Adipocyte (in vitro differentiated cells): ENCODE results near the gene STX5.

ENCODE experiments used
- DNase-seq: peaks from one replicate; pipeline ENCODE4 v3.0.0-alpha.2; 2015; ENCODE audit warnings: low read depth
- H3K27me3 ChIP-seq: replicated peaks from 2 replicates; pipeline ENCODE4 v1.7.0; 2013; ENCODE audit warnings: mild to moderate bottlenecking, low read length, moderate library complexity; ENCODE audit not compliant: control insufficient read depth, insufficient read depth
- H3K36me3 ChIP-seq: 2 replicates; pipeline ENCODE4 v1.7.0; 2013; ENCODE audit warnings: low read length, mild to moderate bottlenecking, moderate library complexity; ENCODE audit not compliant: control insufficient read depth, insufficient read depth, severe bottlenecking
- H3K4me1 ChIP-seq: 2 replicates; pipeline ENCODE4 v1.7.0; 2013; ENCODE audit warnings: mild to moderate bottlenecking, low read length, moderate library complexity; ENCODE audit not compliant: control insufficient read depth, insufficient read depth
- H3K4me3 ChIP-seq: 2 replicates; pipeline ENCODE4 v1.7.0; 2013; ENCODE audit warnings: mild to moderate bottlenecking, low read length, moderate library complexity
- H3K9ac ChIP-seq: 2 replicates; pipeline ENCODE4 v1.7.0; 2013; ENCODE audit warnings: mild to moderate bottlenecking, low read length, moderate library complexity
- H3K9me3 ChIP-seq: 2 replicates; pipeline ENCODE4 v1.7.0; 2013; ENCODE audit warnings: mild to moderate bottlenecking, low read length, moderate library complexity; ENCODE audit not compliant: control insufficient read depth

Gene STX5

GRCh38 chr11:62810748-62811147, 21.1 kb downstream of the STX5 start:
- no peaks in the 10 kb centered on the region for H3K27me3 ChIP-seq
- H3K4me3 ChIP-seq: no peak overlapping the region
- DNase-seq: no peak
- peaks cover 13% of the 10 kb centered on the region for H3K4me1 ChIP-seq
- H3K9ac ChIP-seq: no peak overlapping the region
- H3K9me3 ChIP-seq: no peaks in the 10 kb centered on the region
- H3K36me3 ChIP-seq: peaks cover 15% of the 10 kb centered on the region

- Histone ChIP-seq H3K9ac (peak overlapping the region; percentile 13), H3K9me3 (no peaks in the 10 kb centered on the region), H3K27me3 (no peaks in the 10 kb centered on the region), H3K36me3 (peaks cover 17% of the 10 kb centered on the region), H3K4me1 (peaks cover 25% of the 10 kb centered on the region), H3K4me3 (no peak overlapping the region)
- DNase-seq: peak; percentile 63
Measured at GRCh38 chr11:62806611-62807121, 25.2 kb downstream of the STX5 start.

- peaks cover 25% of the 10 kb centered on the region for H3K4me1 ChIP-seq
- H3K27me3 ChIP-seq: no peaks in the 10 kb centered on the region
- H3K36me3 ChIP-seq: peaks cover 24% of the 10 kb centered on the region
- H3K9ac ChIP-seq: peak overlapping the region; percentile 97
- no peak for DNase-seq
- peak overlapping the region; percentile 97 for H3K4me3 ChIP-seq
- H3K9me3 ChIP-seq: no peaks in the 10 kb centered on the region
Measured at GRCh38 chr11:62805961-62806441, 25.9 kb downstream of the STX5 start.

- H3K27me3 ChIP-seq: no peaks in the 10 kb centered on the region
- peak; percentile 97 for DNase-seq
Measured at GRCh38 chr11:62805076-62805892, 26.6 kb downstream of the STX5 start, which contains the start of gene NXF1. Gene NXF1 (minus strand): TSS chr11:62805440. CDS start chr11:62805356, 84 bp downstream.

GRCh38 chr11:62804310-62805075, 27.4 kb downstream of the STX5 start:
- peak; percentile 66 for DNase-seq
- H3K4me1 ChIP-seq: peaks cover 25% of the 10 kb centered on the region
- peaks cover 39% of the 10 kb centered on the region for H3K36me3 ChIP-seq
- H3K27me3 ChIP-seq: no peaks in the 10 kb centered on the region
- peak overlapping the region; percentile 97 for H3K9ac ChIP-seq
- H3K4me3 ChIP-seq: peak overlapping the region; percentile 97
- H3K9me3 ChIP-seq: no peaks in the 10 kb centered on the region

More at GRCh38 chr11:62805076-62805892, 26.6 kb downstream of the STX5 start, which contains the start of gene NXF1:
- H3K4me1 ChIP-seq: peaks cover 25% of the 10 kb centered on the region
- H3K9ac ChIP-seq: peak within 1 kb of the TSS; percentile 97
- peaks cover 31% of the 10 kb centered on the region for H3K36me3 ChIP-seq
- H3K4me3 ChIP-seq: peak within 1 kb of the TSS; percentile 97
- H3K9me3 ChIP-seq: no peaks in the 10 kb centered on the region

- no peaks in the 10 kb centered on the region for H3K27me3 ChIP-seq
- H3K36me3 ChIP-seq: peaks cover 72% of the 10 kb centered on the region
- no peak overlapping the region for H3K4me3 ChIP-seq
- no peaks in the 10 kb centered on the region for H3K9me3 ChIP-seq
- DNase-seq: no peak
- peaks cover 16% of the 10 kb centered on the region for H3K4me1 ChIP-seq
- peak overlapping the region; percentile 13 for H3K9ac ChIP-seq
Measured at GRCh38 chr11:62801071-62801470, 30.8 kb downstream of the STX5 start.

- Histone ChIP-seq H3K9me3 (no peaks in the 10 kb centered on the region), H3K4me3 (no peak overlapping the region), H3K27me3 (no peaks in the 10 kb centered on the region), H3K9ac (no peak overlapping the region), H3K36me3 (peaks cover 88% of the 10 kb centered on the region), H3K4me1 (peaks cover 10% of the 10 kb centered on the region)
- no peak for DNase-seq
Measured at GRCh38 chr11:62799486-62799885, 32.4 kb downstream of the STX5 start.

- no peaks in the 10 kb centered on the region for H3K9me3 ChIP-seq
- H3K27me3 ChIP-seq: no peaks in the 10 kb centered on the region
- peaks cover 6% of the 10 kb centered on the region for H3K4me1 ChIP-seq
- DNase-seq: no peak
- H3K4me3 ChIP-seq: no peak overlapping the region
- peaks cover 89% of the 10 kb centered on the region for H3K36me3 ChIP-seq
- no peak overlapping the region for H3K9ac ChIP-seq
Measured at GRCh38 chr11:62796281-62796680, 35.6 kb downstream of the STX5 start.

GRCh38 chr11:62794201-62794775, 37.6 kb downstream of the STX5 start:
- no peak for DNase-seq
- no peak overlapping the region for H3K9ac ChIP-seq
- H3K36me3 ChIP-seq: peaks cover 83% of the 10 kb centered on the region
- peaks cover 17% of the 10 kb centered on the region for H3K4me1 ChIP-seq
- no peak overlapping the region for H3K4me3 ChIP-seq
- H3K9me3 ChIP-seq: no peaks in the 10 kb centered on the region
- H3K27me3 ChIP-seq: no peaks in the 10 kb centered on the region

- no peak for DNase-seq
- peaks cover 66% of the 10 kb centered on the region for H3K36me3 ChIP-seq
Measured at GRCh38 chr11:62792202-62792575, 39.7 kb downstream of the STX5 start.

More at GRCh38 chr11:62792202-62792575, 39.7 kb downstream of the STX5 start:
- H3K9ac ChIP-seq: peak overlapping the region; percentile 93
- peaks cover 23% of the 10 kb centered on the region for H3K4me1 ChIP-seq
- peak overlapping the region; percentile 88 for H3K4me3 ChIP-seq
- H3K9me3 ChIP-seq: no peaks in the 10 kb centered on the region
- H3K27me3 ChIP-seq: no peaks in the 10 kb centered on the region
